PC-9 (cell line): ENCODE data around the gene FMO5. TPM values are rescaled to one million over a fixed set of nuclear protein-coding genes. Genes with fewer than 3 reads are reported as not detected.
A peak's percentile ranks its signal among the peaks of the same experiment; 100 is the strongest.

Source experiments
- BruUV-seq: library from RNA; stranded (reverse); fragments of 400-500 nt; replicated peaks from 2 replicates; lab custom pipeline; 2021; lab: Mats Ljungman, UMichigan
- CTCF ChIA-PET: fragments of 300-600 bp; sonication (Branson Sonifier 250); formaldehyde crosslinking; loops from one replicate; lab custom pipeline; 2022; ENCODE audit warnings: antibody characterized with exemption; lab: Charles Lee
- POLR2A ChIA-PET: fragments of 300-600 bp; sonication (Branson Sonifier 250); formaldehyde crosslinking; loops from one replicate; lab custom pipeline; 2022; ENCODE audit warnings: antibody characterized with exemption; ENCODE audit not compliant: unreplicated experiment; lab: Charles Lee
- DNase-seq, 2 experiments: peaks; one replicate each; pipeline versions ENCODE4 v3.0.0 to v3.0.0-alpha.2; 2015 to 2022; ENCODE audit warnings: mixed read lengths in 1 of 2
- H2AFZ ChIP-seq: fragments of 200-600 bp; sonication (generic); 2 replicates; pipeline ENCODE4 v1.8.1; 2017; ENCODE audit warnings: antibody characterized with exemption
- H3F3A ChIP-seq: fragments of 200-600 bp; sonication (generic); 2 replicates; pipeline ENCODE4 v1.8.1; 2017; ENCODE audit warnings: antibody characterized with exemption, mild to moderate bottlenecking, low read depth; ENCODE audit not compliant: insufficient read depth
- H3K27ac ChIP-seq: fragments of 200-600 bp; sonication (generic); 2 replicates; pipeline ENCODE4 v1.6.1; 2016; ENCODE audit warnings: mixed run types
- H3K27me3 ChIP-seq: fragments of 200-600 bp; sonication (generic); 2 replicates; pipeline ENCODE4 v1.6.1; 2016; ENCODE audit warnings: low read depth, mixed run types; ENCODE audit not compliant: insufficient read depth
- H3K36me3 ChIP-seq: fragments of 200-600 bp; sonication (generic); 2 replicates; pipeline ENCODE4 v1.6.1; 2016; ENCODE audit warnings: low read depth, mixed run types
- H3K4me1 ChIP-seq: fragments of 200-600 bp; sonication (generic); replicated peaks from 2 replicates; pipeline ENCODE4 v1.6.1; 2016; ENCODE audit warnings: mixed run types; ENCODE audit not compliant: insufficient read depth
- H3K4me2 ChIP-seq: fragments of 200-600 bp; sonication (generic); 2 replicates; pipeline ENCODE4 v1.6.1; 2017; ENCODE audit warnings: mixed run types
- H3K4me3 ChIP-seq: fragments of 200-600 bp; sonication (generic); 2 replicates; pipeline ENCODE4 v1.6.1; 2016; ENCODE audit warnings: mixed run types
- H3K79me2 ChIP-seq: fragments of 200-600 bp; sonication (generic); 2 replicates; pipeline ENCODE4 v1.6.1; 2017; ENCODE audit warnings: low read depth, mixed run types
- H3K9me2 ChIP-seq: fragments of 200-600 bp; sonication (generic); 2 replicates; pipeline ENCODE4 v1.8.1; 2017; ENCODE audit warnings: mild to moderate bottlenecking; ENCODE audit not compliant: insufficient read depth
- H3K9me3 ChIP-seq: fragments of 200-600 bp; sonication (generic); 2 replicates; pipeline ENCODE4 v1.8.1; 2016; ENCODE audit warnings: low read depth; ENCODE audit not compliant: insufficient read depth
- H4K20me1 ChIP-seq: fragments of 200-600 bp; sonication (generic); 2 replicates; pipeline ENCODE4 v1.8.1; 2017; ENCODE audit not compliant: insufficient read depth
- CTCF ChIP-seq: fragments of 200-600 bp; sonication (generic); conservative IDR thresholded peaks from 2 replicates; pipeline ENCODE4 v1.6.1; 2017; ENCODE audit warnings: mixed run types, antibody characterized with exemption, mild to moderate bottlenecking, moderate library complexity
- EZH2 ChIP-seq: fragments of 200-600 bp; sonication (generic); IDR thresholded peaks from 2 replicates; pipeline ENCODE4 v1.8.0; 2017; ENCODE audit warnings: antibody characterized with exemption, low read depth
- intact Hi-C: fragments of 100-400 bp; cut with micrococcal nuclease; formaldehyde crosslinking; loops from one replicate; pipeline ENCODE4 v1.10.0; 2022; ENCODE audit not compliant: unreplicated experiment
- total RNA-seq: library from RNA; stranded (reverse); gene quantifications from 2 replicates; pipeline ENCODE4 v1.2.3, GENCODE V29; 2021

FMO5 gene
- total RNA-seq, 1 experiment from 2014 or later, result 1.3 TPM

- Histone ChIP-seq H4K20me1 (no peaks in the 10 kb centered on the region), H3K27ac (no peak overlapping the region), H3K4me2 (no peak overlapping the region), H3K4me3 (no peak overlapping the region), H3K27me3 (no peaks in the 10 kb centered on the region), H2AFZ (no peak overlapping the region), H3F3A (no peaks in the 10 kb centered on the region), H3K9me3 (no peaks in the 10 kb centered on the region), H3K4me1 (no peaks in the 10 kb centered on the region), H3K79me2 (no peaks in the 10 kb centered on the region), H3K9me2 (no peaks in the 10 kb centered on the region), H3K36me3 (no peaks in the 10 kb centered on the region)
- CTCF ChIA-PET, result no interaction called here
- no TSS peak for BruUV-seq
- intact Hi-C loops, result no loop called here
- TF ChIP-seq EZH2, result no peak
- no peak for TF ChIP-seq CTCF
- DNase-seq, result no peak
- POLR2A ChIA-PET, result no interaction called here
These were observed 11.9 kb downstream of the FMO5 start for GRCh38 chr1:147213271-147213670.

GRCh38 chr1:147211577-147211976 lies 13.6 kb downstream of the FMO5 start:
- H3K4me3 ChIP-seq, result no peak overlapping the region
- peak in 1 of 2 experiments; percentile 19 for DNase-seq
- H3K27me3 ChIP-seq, result no peaks in the 10 kb centered on the region
- intact Hi-C loops, result no loop called here
- H3K9me2 ChIP-seq, result no peaks in the 10 kb centered on the region
- H3K27ac ChIP-seq, result no peak overlapping the region
- ChIA-PET POLR2A (no interaction called here), CTCF (no interaction called here)
- no peaks in the 10 kb centered on the region for H3F3A ChIP-seq
- H4K20me1 ChIP-seq, result no peaks in the 10 kb centered on the region
- no TSS peak for BruUV-seq
- no peaks in the 10 kb centered on the region for H3K36me3 ChIP-seq
- H3K4me2 ChIP-seq, result no peak overlapping the region
- no peak overlapping the region for H2AFZ ChIP-seq
- H3K79me2 ChIP-seq, result no peaks in the 10 kb centered on the region
- no peaks in the 10 kb centered on the region for H3K4me1 ChIP-seq
- no peak for TF ChIP-seq EZH2
- no peaks in the 10 kb centered on the region for H3K9me3 ChIP-seq

GRCh38 chr1:147210987-147211386 lies 14.2 kb downstream of the FMO5 start:
- no peaks in the 10 kb centered on the region for H3K9me3 ChIP-seq
- TF ChIP-seq CTCF, result no peak
- POLR2A ChIA-PET, result no interaction called here
- CTCF ChIA-PET, result no interaction called here
- BruUV-seq, result no TSS peak
- H3K4me3 ChIP-seq, result no peak overlapping the region
- no peaks in the 10 kb centered on the region for H3K9me2 ChIP-seq
- H2AFZ ChIP-seq, result no peak overlapping the region
- intact Hi-C loops, result no loop called here
- H3K4me2 ChIP-seq, result no peak overlapping the region
- H3K27ac ChIP-seq, result no peak overlapping the region
- peak in 1 of 2 experiments; percentile 28 for DNase-seq
- H3K4me1 ChIP-seq, result no peaks in the 10 kb centered on the region
- no peaks in the 10 kb centered on the region for H3F3A ChIP-seq
- no peaks in the 10 kb centered on the region for H3K27me3 ChIP-seq
- H3K36me3 ChIP-seq, result no peaks in the 10 kb centered on the region
- no peaks in the 10 kb centered on the region for H4K20me1 ChIP-seq
- no peaks in the 10 kb centered on the region for H3K79me2 ChIP-seq
